Liver (tissue), 9 donors: ENCODE measurements around the gene ARHGAP9. TPM values are rescaled to one million over a fixed set of nuclear protein-coding genes. Genes with fewer than 3 reads are reported as not detected.

Source experiments
- DNase-seq: peaks from one replicate; pipeline ENCODE4 v3.0.0-alpha.2; 2017; ENCODE audit warnings: low spot score
- H3K27ac ChIP-seq, 2 donors: one replicate each; pipeline ENCODE4 v1.7.0; 2013; ENCODE audit warnings: inconsistent platforms in 2 of 2, low read length in 2 of 2, control low read depth in 1 of 2, low read depth in 1 of 2, mild to moderate bottlenecking in 1 of 2
- H3K27me3 ChIP-seq, 4 donors: one replicate each; pipeline versions ENCODE4 v1.6.1 to v1.7.0; 2013; ENCODE audit warnings: low read length in 3 of 4, inconsistent platforms in 1 of 4, mild to moderate bottlenecking in 1 of 4, moderate library complexity in 1 of 4; ENCODE audit not compliant: control insufficient read depth in 4 of 4, insufficient read depth in 4 of 4
- H3K36me3 ChIP-seq, 4 donors: one replicate each; pipeline versions ENCODE4 v1.6.1 to v1.7.0; 2013; ENCODE audit warnings: low read length in 3 of 4, mild to moderate bottlenecking in 3 of 4, low read depth in 1 of 4, moderate library complexity in 1 of 4; ENCODE audit not compliant: control insufficient read depth in 4 of 4, insufficient read depth in 3 of 4
- H3K4me1 ChIP-seq, 4 donors: one replicate each; pipeline versions ENCODE4 v1.6.1 to v1.7.0; 2013; ENCODE audit warnings: low read length in 3 of 4, mild to moderate bottlenecking in 3 of 4, moderate library complexity in 1 of 4; ENCODE audit not compliant: control insufficient read depth in 4 of 4, insufficient read depth in 4 of 4
- H3K4me3 ChIP-seq, 3 donors: one replicate each; pipeline versions ENCODE4 v1.6.1 to v1.7.0; 2013; ENCODE audit warnings: low read length in 3 of 3, control low read depth in 1 of 3, low read depth in 1 of 3, mild to moderate bottlenecking in 1 of 3
- H3K9ac ChIP-seq, 2 donors: one replicate each; pipeline ENCODE4 v1.7.0; 2013; ENCODE audit warnings: low read length in 2 of 2, mild to moderate bottlenecking in 2 of 2, moderate library complexity in 2 of 2, control low read depth in 1 of 2, low read depth in 1 of 2
- H3K9me3 ChIP-seq, 4 donors: one replicate each; pipeline versions ENCODE4 v1.6.1 to v1.7.0; 2013; ENCODE audit warnings: low read length in 3 of 4; ENCODE audit not compliant: control insufficient read depth in 4 of 4
- EGR1 ChIP-seq, 2 donors: IDR thresholded peaks; 2 replicates each; pipeline ENCODE4 v1.6.1; 2016 to 2018; ENCODE audit warnings: antibody characterized with exemption in 2 of 2, low read depth in 2 of 2
- FOXA1 ChIP-seq: IDR thresholded peaks from 2 replicates; pipeline ENCODE4 v1.6.1; 2016; ENCODE audit warnings: antibody characterized with exemption
- FOXA2 ChIP-seq: IDR thresholded peaks from 2 replicates; pipeline ENCODE4 v1.6.1; 2016; ENCODE audit warnings: antibody characterized with exemption
- GABPA ChIP-seq, 2 donors: IDR thresholded peaks in 1 of 2; conservative IDR thresholded peaks in 1 of 2; 2 replicates each; pipeline ENCODE4 v1.6.1; 2016; ENCODE audit warnings: antibody characterized with exemption in 2 of 2, mild to moderate bottlenecking in 1 of 2, moderate library complexity in 1 of 2
- HNF4A ChIP-seq, 2 donors: conservative IDR thresholded peaks; 2 replicates each; pipeline ENCODE4 v1.6.1; 2016; ENCODE audit warnings: antibody characterized with exemption in 2 of 2, mild to moderate bottlenecking in 2 of 2
- HNF4G ChIP-seq: IDR thresholded peaks from 2 replicates; pipeline ENCODE4 v1.6.1; 2016; ENCODE audit warnings: antibody characterized with exemption
- JUND ChIP-seq, 2 donors: IDR thresholded peaks; 2 replicates each; pipeline ENCODE4 v1.6.1; 2016; ENCODE audit warnings: antibody characterized with exemption in 2 of 2
- NR2F2 ChIP-seq: IDR thresholded peaks from 2 replicates; pipeline ENCODE4 v1.6.1; 2016; ENCODE audit warnings: antibody characterized with exemption
- RAD21 ChIP-seq, 2 donors: IDR thresholded peaks; 2 replicates each; pipeline ENCODE4 v1.6.1; 2016; ENCODE audit warnings: antibody characterized with exemption in 2 of 2, mild to moderate bottlenecking in 2 of 2
- RXRA ChIP-seq, 2 donors: IDR thresholded peaks; 2 replicates each; pipeline ENCODE4 v1.6.1; 2017 to 2018; ENCODE audit warnings: antibody characterized with exemption in 2 of 2, mild to moderate bottlenecking in 1 of 2
- SP1 ChIP-seq: IDR thresholded peaks from 2 replicates; pipeline ENCODE4 v1.6.1; 2018; ENCODE audit warnings: antibody characterized with exemption, mild to moderate bottlenecking
- TAF1 ChIP-seq: conservative IDR thresholded peaks from 2 replicates; pipeline ENCODE4 v1.6.1; 2016; ENCODE audit warnings: antibody characterized with exemption, mild to moderate bottlenecking
- YY1 ChIP-seq: IDR thresholded peaks from 2 replicates; pipeline ENCODE4 v1.6.1; 2016; ENCODE audit warnings: antibody characterized with exemption, mild to moderate bottlenecking
- WGBS: extraction: QIAGEN DNeasy Blood & Tissue Kit; methylation state at CpG from one replicate; pipeline ENCODE4 v1.1.7; 2013; 5-methylcytosine and 5-hydroxymethylcytosine counted together
- polyA plus RNA-seq, 2 donors: library from polyadenylated mRNA; stranded (reverse) in 1 of 2; unstranded in 1 of 2; fragments of 200-250 nt in 1 of 2; fragments of >200 nt in 1 of 2; fragmentation: Nextera tagmentation in 1 of 2; extraction: Ambion mirVana in 1 of 2; gene quantifications; one replicate each; pipeline versions ENCODE4 v1.2.1 to v1.2.3, GENCODE V29; 2013 to 2015
- total RNA-seq, 2 donors: library from RNA; depleted of rRNA; stranded (reverse); fragments of >200 nt; gene quantifications; one replicate each; pipeline ENCODE4 v1.2.3, GENCODE V29; 2014
- TF ChIP-seq, protein P1 (sequence below): IDR thresholded peaks from 2 replicates; pipeline ENCODE4 v1.6.1; 2016; ENCODE audit warnings: antibody characterized with exemption
- TF ChIP-seq, protein P2 (sequence below): IDR thresholded peaks from 2 replicates; pipeline ENCODE4 v1.6.1; 2016; ENCODE audit warnings: antibody characterized with exemption
- TF ChIP-seq, protein P3 (sequence below): IDR thresholded peaks from 2 replicates; pipeline ENCODE4 v1.6.1; 2016; ENCODE audit warnings: antibody characterized with exemption
- TF ChIP-seq, protein P4 (sequence below): IDR thresholded peaks from 2 replicates; pipeline ENCODE4 v1.6.1; 2016; ENCODE audit warnings: antibody characterized with exemption, mild to moderate bottlenecking
- TF ChIP-seq, protein P5 (sequence below): fragments of 150-350 bp; IDR thresholded peaks from 2 replicates; pipeline ENCODE4 v1.5.1; 2017; ENCODE audit warnings: improper control_type of control experiment, low read depth, low read length; ENCODE audit not compliant: missing input control
- donor health status: healthy.
- donor health status: healthy.
- donor health status: healthy.
- donor health status: healthy.
- donor health status: healthy.

ARHGAP9 gene
- total and polyA plus RNA-seq, 4 donors, result 3.0 to 12.0 (median 7.1) TPM

DNA sequence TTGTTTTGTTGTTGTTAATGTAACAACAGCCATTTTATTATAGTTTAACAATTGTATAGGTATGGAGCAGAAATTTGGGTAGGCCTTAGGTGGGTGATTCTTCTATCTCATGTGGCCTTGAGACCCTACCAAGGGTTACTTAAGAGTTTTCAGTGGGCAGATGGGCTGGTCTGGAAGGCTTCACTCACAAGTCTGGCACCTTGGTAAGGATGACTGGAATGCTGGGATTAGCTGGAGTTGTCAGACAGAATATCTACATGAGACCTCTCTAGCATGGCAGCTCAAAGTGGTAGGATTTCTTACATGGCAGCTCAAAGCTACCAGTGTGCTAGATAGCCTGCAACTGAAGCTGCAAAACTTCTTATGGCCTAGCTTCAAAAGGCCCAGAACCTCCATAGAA is 6.0 kb upstream of the ARHGAP9 start:
- H3K27me3 ChIP-seq, result no peaks in the 10 kb centered on the region
- DNase-seq, result no peak
- no peak overlapping the region for H3K27ac ChIP-seq
- no peak overlapping the region for H3K9ac ChIP-seq
- no peak for TF ChIP-seq RAD21 (IDR thresholded peaks at IDR 0.05)
- TF ChIP-seq, protein P1, sequence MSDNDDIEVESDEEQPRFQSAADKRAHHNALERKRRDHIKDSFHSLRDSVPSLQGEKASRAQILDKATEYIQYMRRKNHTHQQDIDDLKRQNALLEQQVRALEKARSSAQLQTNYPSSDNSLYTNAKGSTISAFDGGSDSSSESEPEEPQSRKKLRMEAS, result no peak
- TF ChIP-seq FOXA1, result no peak
- no peak for TF ChIP-seq NR2F2
- TF ChIP-seq JUND (IDR thresholded peaks at IDR 0.05), result no peak
- no peak for TF ChIP-seq HNF4A (conservative IDR thresholded peaks at IDR 0.05)
- TF ChIP-seq FOXA2, result no peak
- TF ChIP-seq SP1, result no peak
- peaks cover 2 to 17% (median 11%) of the 10 kb centered on the region in 4 donors for H3K4me1 ChIP-seq
- H3K4me3 ChIP-seq, result no peak overlapping the region
- H3K36me3 ChIP-seq, result peaks cover 3 to 14% (median 7%) of the 10 kb centered on the region in 4 donors
- no peaks in the 10 kb centered on the region for H3K9me3 ChIP-seq

DNA sequence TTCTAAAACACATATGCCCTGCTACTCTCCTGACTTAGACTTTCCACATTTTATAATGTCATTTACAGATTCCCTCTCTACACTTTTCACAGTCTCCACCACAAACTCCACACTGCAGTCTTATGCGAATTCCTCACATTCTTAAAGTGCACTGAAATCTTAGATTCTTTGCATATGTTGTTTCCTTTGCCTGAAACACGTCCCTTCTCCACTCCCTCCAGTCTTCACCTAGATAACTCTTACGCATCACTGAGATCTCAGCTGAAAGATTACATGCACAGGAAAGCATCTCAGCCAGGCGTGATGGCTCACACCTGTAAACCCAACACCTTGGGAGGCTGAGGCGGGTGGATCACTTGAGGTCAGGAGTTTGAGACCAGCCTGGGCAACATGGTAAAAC is 3.8 kb upstream of the ARHGAP9 start:
- Histone ChIP-seq H3K4me1 (peaks cover 0 to 6% (median 3%) of the 10 kb centered on the region in 4 donors), H3K36me3 (no peaks in the 10 kb centered on the region), H3K27ac (no peak overlapping the region), H3K27me3 (no peaks in the 10 kb centered on the region), H3K9ac (no peak overlapping the region), H3K4me3 (no peak overlapping the region), H3K9me3 (no peaks in the 10 kb centered on the region)
- no peak for DNase-seq
- WGBS, result 75% methylated on average over 5 of the region's 5 CpGs
- TF ChIP-seq, protein P2, sequence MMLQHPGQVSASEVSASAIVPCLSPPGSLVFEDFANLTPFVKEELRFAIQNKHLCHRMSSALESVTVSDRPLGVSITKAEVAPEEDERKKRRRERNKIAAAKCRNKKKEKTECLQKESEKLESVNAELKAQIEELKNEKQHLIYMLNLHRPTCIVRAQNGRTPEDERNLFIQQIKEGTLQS, result no peak
- TF ChIP-seq, protein P3, sequence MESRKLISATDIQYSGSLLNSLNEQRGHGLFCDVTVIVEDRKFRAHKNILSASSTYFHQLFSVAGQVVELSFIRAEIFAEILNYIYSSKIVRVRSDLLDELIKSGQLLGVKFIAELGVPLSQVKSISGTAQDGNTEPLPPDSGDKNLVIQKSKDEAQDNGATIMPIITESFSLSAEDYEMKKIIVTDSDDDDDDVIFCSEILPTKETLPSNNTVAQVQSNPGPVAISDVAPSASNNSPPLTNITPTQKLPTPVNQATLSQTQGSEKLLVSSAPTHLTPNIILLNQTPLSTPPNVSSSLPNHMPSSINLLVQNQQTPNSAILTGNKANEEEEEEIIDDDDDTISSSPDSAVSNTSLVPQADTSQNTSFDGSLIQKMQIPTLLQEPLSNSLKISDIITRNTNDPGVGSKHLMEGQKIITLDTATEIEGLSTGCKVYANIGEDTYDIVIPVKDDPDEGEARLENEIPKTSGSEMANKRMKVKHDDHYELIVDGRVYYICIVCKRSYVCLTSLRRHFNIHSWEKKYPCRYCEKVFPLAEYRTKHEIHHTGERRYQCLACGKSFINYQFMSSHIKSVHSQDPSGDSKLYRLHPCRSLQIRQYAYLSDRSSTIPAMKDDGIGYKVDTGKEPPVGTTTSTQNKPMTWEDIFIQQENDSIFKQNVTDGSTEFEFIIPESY, result no peak
- TF ChIP-seq, protein P1, result no peak
- TF ChIP-seq RAD21 (IDR thresholded peaks at IDR 0.05), result no peak
- no peak for TF ChIP-seq HNF4A (conservative IDR thresholded peaks at IDR 0.05)
- no peak for TF ChIP-seq RXRA (IDR thresholded peaks at IDR 0.05)
- no peak for TF ChIP-seq GABPA (IDR thresholded peaks at IDR 0.05 in 1 of 2, conservative IDR thresholded peaks at IDR 0.05 in 1 of 2)
- no peak for TF ChIP-seq FOXA2
- no peak for TF ChIP-seq NR2F2
- TF ChIP-seq, protein P4, sequence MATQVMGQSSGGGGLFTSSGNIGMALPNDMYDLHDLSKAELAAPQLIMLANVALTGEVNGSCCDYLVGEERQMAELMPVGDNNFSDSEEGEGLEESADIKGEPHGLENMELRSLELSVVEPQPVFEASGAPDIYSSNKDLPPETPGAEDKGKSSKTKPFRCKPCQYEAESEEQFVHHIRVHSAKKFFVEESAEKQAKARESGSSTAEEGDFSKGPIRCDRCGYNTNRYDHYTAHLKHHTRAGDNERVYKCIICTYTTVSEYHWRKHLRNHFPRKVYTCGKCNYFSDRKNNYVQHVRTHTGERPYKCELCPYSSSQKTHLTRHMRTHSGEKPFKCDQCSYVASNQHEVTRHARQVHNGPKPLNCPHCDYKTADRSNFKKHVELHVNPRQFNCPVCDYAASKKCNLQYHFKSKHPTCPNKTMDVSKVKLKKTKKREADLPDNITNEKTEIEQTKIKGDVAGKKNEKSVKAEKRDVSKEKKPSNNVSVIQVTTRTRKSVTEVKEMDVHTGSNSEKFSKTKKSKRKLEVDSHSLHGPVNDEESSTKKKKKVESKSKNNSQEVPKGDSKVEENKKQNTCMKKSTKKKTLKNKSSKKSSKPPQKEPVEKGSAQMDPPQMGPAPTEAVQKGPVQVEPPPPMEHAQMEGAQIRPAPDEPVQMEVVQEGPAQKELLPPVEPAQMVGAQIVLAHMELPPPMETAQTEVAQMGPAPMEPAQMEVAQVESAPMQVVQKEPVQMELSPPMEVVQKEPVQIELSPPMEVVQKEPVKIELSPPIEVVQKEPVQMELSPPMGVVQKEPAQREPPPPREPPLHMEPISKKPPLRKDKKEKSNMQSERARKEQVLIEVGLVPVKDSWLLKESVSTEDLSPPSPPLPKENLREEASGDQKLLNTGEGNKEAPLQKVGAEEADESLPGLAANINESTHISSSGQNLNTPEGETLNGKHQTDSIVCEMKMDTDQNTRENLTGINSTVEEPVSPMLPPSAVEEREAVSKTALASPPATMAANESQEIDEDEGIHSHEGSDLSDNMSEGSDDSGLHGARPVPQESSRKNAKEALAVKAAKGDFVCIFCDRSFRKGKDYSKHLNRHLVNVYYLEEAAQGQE, result no peak
- TF ChIP-seq SP1, result no peak
- no peak for TF ChIP-seq JUND (IDR thresholded peaks at IDR 0.05)
- TF ChIP-seq YY1, result no peak
- TF ChIP-seq, protein P5, sequence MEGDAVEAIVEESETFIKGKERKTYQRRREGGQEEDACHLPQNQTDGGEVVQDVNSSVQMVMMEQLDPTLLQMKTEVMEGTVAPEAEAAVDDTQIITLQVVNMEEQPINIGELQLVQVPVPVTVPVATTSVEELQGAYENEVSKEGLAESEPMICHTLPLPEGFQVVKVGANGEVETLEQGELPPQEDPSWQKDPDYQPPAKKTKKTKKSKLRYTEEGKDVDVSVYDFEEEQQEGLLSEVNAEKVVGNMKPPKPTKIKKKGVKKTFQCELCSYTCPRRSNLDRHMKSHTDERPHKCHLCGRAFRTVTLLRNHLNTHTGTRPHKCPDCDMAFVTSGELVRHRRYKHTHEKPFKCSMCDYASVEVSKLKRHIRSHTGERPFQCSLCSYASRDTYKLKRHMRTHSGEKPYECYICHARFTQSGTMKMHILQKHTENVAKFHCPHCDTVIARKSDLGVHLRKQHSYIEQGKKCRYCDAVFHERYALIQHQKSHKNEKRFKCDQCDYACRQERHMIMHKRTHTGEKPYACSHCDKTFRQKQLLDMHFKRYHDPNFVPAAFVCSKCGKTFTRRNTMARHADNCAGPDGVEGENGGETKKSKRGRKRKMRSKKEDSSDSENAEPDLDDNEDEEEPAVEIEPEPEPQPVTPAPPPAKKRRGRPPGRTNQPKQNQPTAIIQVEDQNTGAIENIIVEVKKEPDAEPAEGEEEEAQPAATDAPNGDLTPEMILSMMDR, result no peak
- TF ChIP-seq EGR1 (IDR thresholded peaks at IDR 0.05; ENCODE audit: low read depth in 2 of 2), result no peak
- TF ChIP-seq HNF4G, result no peak
- TF ChIP-seq FOXA1, result no peak
- TF ChIP-seq TAF1, result no peak
